Stimulated activated CD4-positive, alpha-beta T cell treated with anti-CD3 and anti-CD28 coated beads, Interleukin-4, amount 100 ng/mL, for 24 hours (primary cell): ENCODE results near the gene PLXNA4.

Experiments
- DNase-seq: peaks from one replicate; pipeline ENCODE4 v3.0.0-alpha.2; 2020

PLXNA4 gene

GRCh38 chr7:132226046-132226956, 350.0 kb downstream of the PLXNA4 start:
- DNase-seq, result no peak

DNA sequence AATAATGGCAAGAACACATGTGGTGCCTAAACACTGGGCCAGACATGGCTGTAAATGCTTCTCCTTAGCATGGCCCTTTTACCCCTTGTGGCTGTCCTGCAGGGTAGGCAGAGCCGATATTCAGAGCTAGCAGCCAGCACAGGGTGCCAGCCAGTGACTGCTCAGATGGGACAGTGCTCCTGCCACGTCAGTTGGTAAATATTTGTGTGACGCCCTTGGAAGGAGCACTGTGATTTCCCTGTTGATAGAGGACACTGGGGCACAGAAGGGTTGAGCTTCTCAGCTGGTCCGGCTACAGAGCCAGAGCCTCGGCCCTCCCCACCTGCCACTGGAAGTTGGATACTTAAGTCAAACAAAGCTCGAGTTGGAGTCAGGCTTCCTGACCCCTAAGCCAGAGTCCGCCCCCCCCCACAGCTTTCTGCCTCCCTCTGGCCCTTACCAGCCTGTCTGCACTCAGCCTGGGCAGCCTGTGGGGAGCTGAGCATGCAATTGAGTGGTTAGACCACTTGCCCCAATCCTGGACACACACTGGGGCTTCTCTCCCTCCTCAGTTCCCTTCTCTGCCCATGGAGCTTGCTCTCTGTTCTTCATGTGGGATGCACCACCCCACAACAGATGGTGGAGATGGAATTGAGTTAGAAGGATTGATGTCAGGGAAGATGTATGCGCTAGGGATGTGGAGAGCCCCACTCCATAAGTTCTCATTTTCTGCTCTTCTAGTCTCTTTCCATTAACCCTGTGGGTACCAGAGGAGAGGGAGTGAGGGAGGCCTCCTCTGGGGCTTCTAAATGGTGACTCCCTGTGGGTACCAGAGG, 350.8 kb downstream of the PLXNA4 start:
- no peak for DNase-seq

GRCh38 chr7:132221356-132221755, 354.9 kb downstream of the PLXNA4 start:
- no peak for DNase-seq

- no peak for DNase-seq
These were observed 356.2 kb downstream of the PLXNA4 start for GRCh38 chr7:132220060-132220459.

- no peak for DNase-seq
These were observed 357.4 kb downstream of the PLXNA4 start for GRCh38 chr7:132218876-132219275.

DNA sequence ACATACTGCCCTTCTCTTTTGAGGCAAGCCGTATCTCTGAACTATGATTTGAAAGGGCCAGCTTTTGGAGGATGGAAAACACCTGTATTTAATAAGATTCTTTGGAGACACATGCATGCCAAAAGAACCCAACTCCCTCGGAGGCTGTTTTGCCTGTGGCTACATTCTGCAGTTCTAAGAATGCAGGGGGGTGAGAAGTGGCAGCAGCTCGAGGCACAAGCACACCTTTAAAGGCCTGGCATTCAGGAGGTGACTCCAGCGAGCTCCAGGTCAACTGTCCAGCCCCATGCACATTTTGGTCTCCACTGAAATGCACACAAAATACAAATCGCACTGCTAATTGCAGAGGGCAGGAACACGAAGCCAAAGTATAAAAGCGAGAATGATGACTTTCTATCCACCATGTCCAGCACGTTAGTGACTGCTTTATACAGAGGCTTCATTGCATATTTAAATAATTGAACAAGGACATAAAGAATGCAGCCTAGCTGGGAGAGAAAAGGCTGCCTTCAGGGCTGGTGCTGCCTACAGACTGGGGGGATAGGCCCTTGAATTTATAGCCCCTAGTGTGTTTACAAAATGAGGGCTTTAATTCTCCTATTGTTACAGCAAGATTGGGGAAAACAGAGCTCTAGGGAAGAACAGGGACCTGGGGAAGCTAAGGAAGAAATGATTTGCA, 359.3 kb downstream of the PLXNA4 start:
- no peak for DNase-seq

DNA sequence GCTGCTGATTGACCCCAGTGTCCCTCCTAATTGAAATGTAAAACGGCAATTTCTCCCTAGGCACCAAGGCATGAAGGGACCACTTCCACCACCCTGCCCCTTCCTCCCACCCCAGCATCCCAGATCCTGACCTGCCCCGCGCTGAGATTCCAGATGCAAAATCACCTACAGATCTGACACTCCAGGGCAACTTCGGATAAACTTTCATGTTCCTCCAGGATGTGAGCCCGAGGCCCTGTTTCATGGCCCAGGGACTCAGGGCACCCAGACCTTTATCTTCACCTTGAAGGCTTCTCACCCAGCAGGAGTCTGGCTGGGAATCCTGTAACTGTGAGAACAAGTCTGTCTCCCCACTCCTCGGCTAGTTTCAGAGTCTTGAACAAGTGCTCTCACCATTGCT, 361.8 kb downstream of the PLXNA4 start:
- DNase-seq, result no peak

DNA sequence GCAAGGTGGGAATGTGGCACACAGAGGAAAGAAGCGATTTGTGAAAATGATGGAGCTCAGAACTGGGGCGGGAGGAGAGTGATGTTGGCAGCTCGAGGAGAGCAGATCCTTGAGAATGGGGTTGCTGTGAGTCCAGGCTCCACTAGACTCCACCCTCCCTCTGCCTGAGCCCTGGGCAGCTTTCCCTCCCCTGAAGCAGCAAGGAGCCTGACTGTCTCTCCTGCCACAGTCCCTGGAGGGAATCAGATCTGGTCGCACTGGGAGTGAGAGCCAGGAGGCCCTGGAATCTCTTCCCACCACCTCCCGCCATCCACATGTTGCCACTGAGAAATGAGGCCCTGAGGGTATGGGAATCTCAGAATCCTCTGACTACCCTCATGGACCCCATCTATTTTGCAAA, 362.7 kb downstream of the PLXNA4 start:
- DNase-seq, result no peak

DNA sequence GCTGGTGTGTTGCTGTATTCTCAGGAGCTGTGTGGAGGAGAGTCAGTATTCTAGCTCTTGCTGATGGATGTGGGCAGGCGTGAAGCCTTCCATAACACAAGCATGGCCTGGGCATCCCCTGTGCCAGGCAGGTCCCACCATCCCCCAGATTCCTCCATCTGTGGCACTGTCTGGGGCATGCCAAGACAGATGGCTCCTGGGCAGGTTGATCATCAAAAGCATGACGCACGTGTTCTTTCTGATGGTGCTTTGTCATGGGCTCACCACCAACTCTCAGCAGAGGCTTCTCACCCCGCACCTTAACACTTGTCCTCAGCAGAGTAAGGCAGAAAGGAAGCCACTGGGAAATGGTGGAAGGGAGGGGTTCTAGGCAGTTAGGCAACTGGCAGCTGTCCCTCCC, 364.3 kb downstream of the PLXNA4 start:
- no peak for DNase-seq

- no peak for DNase-seq
These were observed 365.4 kb downstream of the PLXNA4 start for GRCh38 chr7:132210821-132211220.

DNA sequence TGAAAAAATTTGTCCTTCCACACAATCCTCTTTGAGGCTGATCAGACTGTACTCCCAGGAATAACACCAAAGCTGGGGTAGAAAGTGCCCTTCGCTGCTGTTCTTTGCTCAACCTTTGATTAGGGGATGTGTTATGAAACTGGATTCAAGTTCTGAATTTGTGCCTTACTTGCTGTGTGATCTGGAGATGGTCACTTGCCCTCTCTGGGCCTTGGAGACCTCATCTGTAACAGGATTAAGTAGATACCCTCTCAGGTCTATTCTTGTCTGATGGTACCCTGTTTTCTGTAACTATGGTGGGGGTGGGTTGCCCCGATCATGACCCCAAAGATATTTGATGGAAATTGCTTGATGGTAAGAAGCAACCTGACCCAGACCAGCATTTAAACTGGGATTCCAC, 368.5 kb downstream of the PLXNA4 start:
- DNase-seq, result no peak

DNA sequence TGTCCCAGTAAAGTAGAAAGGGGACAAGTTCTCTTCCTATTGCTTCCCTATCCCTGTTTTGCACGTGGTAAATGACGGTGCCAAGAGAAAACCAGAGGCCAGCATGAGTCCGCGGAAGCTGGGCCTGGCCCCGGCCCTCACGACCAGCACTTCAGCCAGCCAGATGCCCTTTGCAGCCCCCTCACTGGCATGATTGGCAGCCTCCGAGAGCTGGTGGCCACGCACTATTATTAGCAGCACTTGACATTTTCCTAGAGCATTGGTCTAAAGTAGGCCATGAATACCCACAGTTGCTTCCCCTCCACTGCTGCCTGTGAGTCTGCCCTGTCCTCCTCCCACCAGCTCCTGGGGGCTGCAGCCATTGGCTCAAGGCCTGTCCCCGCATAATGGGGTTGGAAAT, 369.1 kb downstream of the PLXNA4 start:
- DNase-seq, result no peak

DNA sequence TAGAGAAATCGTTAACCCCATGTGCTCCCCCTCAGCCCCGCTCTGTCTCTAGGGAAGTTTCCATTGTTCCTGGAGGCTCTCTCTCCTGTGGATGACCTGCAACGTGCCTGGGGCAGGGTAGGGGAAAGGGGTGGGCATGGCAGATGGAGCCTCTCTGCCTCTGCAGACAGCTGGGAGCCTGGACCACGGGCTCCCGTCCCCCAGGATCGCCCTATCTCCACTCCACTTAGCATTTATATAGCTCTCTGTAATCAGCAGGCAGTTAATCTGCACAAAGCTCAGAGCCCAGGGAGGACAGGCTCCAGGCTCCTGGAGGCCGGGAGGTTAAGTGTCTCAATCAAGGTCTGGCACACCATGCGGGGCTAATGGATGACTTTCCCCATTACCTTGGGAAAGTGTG, 369.7 kb downstream of the PLXNA4 start:
- DNase-seq, result no peak

DNA sequence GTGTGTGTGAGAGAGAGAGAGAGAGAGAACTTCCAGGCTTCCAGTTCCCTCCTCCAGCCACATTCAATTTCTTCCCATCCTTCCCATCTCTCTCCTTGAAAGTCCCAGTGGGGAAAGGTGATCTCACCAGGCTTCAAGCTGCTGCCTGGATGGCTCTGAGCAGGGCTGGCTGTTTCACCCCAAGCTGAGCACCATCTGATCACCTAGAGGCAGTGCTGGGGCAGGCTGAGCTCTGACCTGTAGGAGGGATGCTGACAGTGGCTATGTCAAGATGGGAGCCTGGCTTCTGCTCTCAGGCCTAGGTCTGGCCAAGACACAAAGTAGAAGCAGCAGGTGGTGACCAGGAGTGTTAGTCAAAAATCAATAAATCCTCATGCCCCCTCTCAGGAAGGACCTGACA, 370.8 kb downstream of the PLXNA4 start:
- DNase-seq, result no peak

GRCh38 chr7:132203021-132203420, 373.2 kb downstream of the PLXNA4 start:
- DNase-seq, result no peak

DNA sequence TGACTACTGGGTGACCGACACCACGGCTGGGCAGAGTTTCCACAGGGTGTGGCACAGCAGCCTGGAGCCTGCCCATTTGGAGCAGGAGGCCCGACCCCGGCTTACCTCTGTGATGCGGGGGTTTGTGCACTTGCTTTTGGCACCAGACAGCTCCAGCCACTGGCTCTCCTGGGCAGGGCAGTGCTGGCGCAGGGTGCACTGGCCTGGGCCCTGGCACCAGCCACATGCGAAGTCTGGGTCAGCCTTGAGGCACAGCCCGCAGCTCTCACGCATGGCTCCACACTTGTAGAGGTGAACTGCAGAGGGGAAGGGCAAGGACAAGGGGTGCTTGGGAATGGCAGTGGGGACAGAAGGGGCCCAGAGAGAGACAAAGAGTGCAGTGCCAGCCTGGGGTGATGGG, 373.7 kb downstream of the PLXNA4 start:
- no peak for DNase-seq

DNA sequence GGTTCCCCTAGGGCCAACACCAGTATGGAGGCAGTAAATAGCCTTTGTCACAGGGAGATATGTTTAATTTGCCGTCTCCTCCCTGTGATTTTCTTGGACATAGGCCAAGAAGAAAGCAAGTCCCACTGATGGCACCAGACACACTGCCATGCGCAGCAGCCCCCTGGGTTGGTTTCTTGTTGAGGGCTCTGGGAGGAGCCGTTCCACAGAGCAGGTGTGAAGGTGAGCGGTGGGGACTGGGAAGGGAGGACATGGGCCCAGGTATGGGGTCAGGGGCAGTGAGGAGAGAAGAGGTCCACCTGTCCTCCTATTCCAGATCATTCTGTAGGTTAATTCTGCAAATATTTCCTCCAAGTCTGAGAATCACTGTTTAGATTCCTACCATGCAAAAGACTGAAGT, 376.1 kb downstream of the PLXNA4 start:
- DNase-seq, result no peak

DNA sequence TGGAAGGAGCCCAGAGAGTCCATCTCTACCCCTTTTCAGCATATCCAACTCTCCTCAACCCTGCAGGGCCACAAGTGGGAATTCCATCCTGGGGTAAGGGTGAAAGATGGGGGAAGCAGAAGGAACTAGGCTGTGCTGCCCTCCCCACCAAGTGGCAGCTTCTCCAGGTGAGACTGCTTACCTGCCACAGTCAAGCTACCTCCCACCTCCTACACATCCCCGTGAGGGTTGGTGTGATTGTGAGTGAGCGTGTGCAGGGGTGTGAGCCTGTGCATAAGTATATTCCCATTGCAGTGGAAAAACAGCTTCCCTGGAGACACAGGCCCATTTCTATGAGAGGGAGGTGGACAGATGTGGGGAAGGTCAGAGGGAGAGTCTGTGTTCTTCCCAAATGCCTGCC, 376.6 kb downstream of the PLXNA4 start:
- no peak for DNase-seq

GRCh38 chr7:132197772-132198171, 378.5 kb downstream of the PLXNA4 start:
- DNase-seq, result no peak

DNA sequence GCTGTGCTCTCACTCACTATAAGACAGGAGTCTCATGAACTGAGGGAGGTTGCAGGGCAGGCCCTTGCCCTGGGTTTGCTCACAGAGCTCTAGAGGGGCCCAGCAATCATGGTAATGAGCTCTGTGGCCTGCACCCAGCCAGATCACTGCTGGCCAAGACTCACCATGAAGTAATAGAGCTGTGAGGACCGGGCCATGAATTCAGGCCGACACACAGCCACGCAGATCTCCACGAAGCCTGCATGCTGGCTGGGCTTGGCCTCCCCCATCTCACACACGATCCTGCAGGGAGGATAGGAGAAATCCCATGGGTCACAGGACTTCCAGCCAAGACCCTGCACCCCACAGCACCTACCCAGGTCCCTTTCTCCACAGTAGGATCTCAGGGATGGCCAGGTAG, 382.4 kb downstream of the PLXNA4 start:
- DNase-seq, result no peak

DNA sequence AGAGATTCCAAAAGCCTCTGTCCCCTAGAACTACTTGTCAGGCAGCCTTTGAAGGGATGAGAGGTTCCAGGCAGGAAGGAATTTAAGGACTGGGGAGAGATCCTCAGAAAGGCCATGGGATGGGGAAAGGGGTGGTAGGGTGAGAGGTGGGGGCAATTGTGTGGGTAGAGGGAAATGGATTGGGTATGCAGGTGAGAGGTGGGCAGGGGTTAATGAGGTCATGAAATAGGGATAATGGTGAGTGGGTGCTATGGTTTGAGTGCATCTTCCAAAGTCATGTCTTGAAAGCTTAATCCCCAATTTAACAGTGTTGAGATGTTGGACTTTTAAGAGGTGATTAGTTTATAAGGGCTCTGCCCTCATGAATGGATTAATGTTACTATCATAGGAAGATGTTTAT, 383.5 kb downstream of the PLXNA4 start:
- DNase-seq, result no peak

DNA sequence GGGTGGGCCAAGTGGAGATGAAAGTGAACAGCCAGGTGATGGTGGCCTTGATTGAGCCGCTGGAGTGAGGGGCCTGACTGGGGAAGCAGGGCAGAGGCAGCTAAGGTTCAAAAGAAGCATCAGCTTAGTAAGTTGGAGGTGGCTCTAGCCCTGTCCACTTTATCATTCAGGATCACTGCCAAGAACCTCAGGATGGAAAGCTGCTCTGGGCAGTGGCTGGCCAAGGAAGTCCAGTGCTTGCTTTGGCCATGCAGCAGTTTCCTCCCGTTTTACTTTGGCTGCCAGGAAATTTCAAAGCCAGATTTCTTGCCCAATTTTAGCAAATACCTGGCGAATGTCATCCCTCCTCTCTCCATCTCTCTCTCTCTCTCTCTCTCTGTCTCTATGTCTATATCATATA, 384.9 kb downstream of the PLXNA4 start:
- DNase-seq, result no peak

- no peak for DNase-seq
These were observed 385.6 kb downstream of the PLXNA4 start for GRCh38 chr7:132190683-132191082.

- no peak for DNase-seq
These were observed 386.4 kb downstream of the PLXNA4 start for GRCh38 chr7:132189881-132190280.
